Measurements from ENCODE around the gene SNTG2.

Gene SNTG2

GRCh38 chr2:1283020-1283801 is 332.6 kb downstream of the SNTG2 start:
- Mint-ChIP-seq H3K4me3 (no peak overlapping the region), H3K36me3 (ENCODE audit: low read depth) (no peaks in the 10 kb centered on the region), H3K27ac (no peak overlapping the region), H3K4me1 (ENCODE audit: low read depth) (no peaks in the 10 kb centered on the region), H3K27me3 (ENCODE audit: low read depth) (no peaks in the 10 kb centered on the region), H3K9me3 (no peaks in the 10 kb centered on the region)
- DNase-seq (ENCODE audit: low spot score) = no peak

- H3K4me3 Mint-ChIP-seq = no peak overlapping the region
- no peaks in the 10 kb centered on the region for H3K36me3 Mint-ChIP-seq (ENCODE audit: low read depth)
- no peak overlapping the region for H3K27ac Mint-ChIP-seq
- no peak for DNase-seq (ENCODE audit: low spot score)
- H3K4me1 Mint-ChIP-seq (ENCODE audit: low read depth) = no peaks in the 10 kb centered on the region
- H3K9me3 Mint-ChIP-seq = no peaks in the 10 kb centered on the region
- H3K27me3 Mint-ChIP-seq (ENCODE audit: low read depth) = no peaks in the 10 kb centered on the region
Observed at GRCh38 chr2:1283871-1284270, 333.2 kb downstream of the SNTG2 start.

- H3K9me3 Mint-ChIP-seq = peaks cover 1% of the 10 kb centered on the region
- H3K36me3 Mint-ChIP-seq (ENCODE audit: low read depth) = no peaks in the 10 kb centered on the region
- no peaks in the 10 kb centered on the region for H3K27me3 Mint-ChIP-seq (ENCODE audit: low read depth)
- no peak for DNase-seq (ENCODE audit: low spot score)
- no peak overlapping the region for H3K4me3 Mint-ChIP-seq
- no peaks in the 10 kb centered on the region for H3K4me1 Mint-ChIP-seq (ENCODE audit: low read depth)
- no peak overlapping the region for H3K27ac Mint-ChIP-seq
Observed at GRCh38 chr2:1286929-1287328, 336.3 kb downstream of the SNTG2 start.

GRCh38 chr2:1287427-1287826 is 336.8 kb downstream of the SNTG2 start:
- Mint-ChIP-seq H3K27ac (no peak overlapping the region), H3K27me3 (ENCODE audit: low read depth) (peaks cover 3% of the 10 kb centered on the region), H3K36me3 (ENCODE audit: low read depth) (no peaks in the 10 kb centered on the region), H3K4me1 (ENCODE audit: low read depth) (no peaks in the 10 kb centered on the region), H3K4me3 (no peak overlapping the region), H3K9me3 (peaks cover 6% of the 10 kb centered on the region)
- DNase-seq (ENCODE audit: low spot score) = no peak

GRCh38 chr2:1294900-1295299 is 344.3 kb downstream of the SNTG2 start:
- no peak for DNase-seq (ENCODE audit: low spot score)
- Mint-ChIP-seq H3K36me3 (ENCODE audit: low read depth) (no peaks in the 10 kb centered on the region), H3K4me3 (no peak overlapping the region), H3K4me1 (ENCODE audit: low read depth) (no peaks in the 10 kb centered on the region), H3K9me3 (peaks cover 6% of the 10 kb centered on the region), H3K27me3 (ENCODE audit: low read depth) (peaks cover 5% of the 10 kb centered on the region), H3K27ac (no peak overlapping the region)

GRCh38 chr2:1295740-1296139 is 345.1 kb downstream of the SNTG2 start:
- Mint-ChIP-seq H3K27ac (no peak overlapping the region), H3K36me3 (ENCODE audit: low read depth) (no peaks in the 10 kb centered on the region), H3K4me1 (ENCODE audit: low read depth) (no peaks in the 10 kb centered on the region), H3K9me3 (peaks cover 6% of the 10 kb centered on the region), H3K4me3 (no peak overlapping the region), H3K27me3 (ENCODE audit: low read depth) (peaks cover 5% of the 10 kb centered on the region)
- no peak for DNase-seq (ENCODE audit: low spot score)

GRCh38 chr2:1297372-1298159 is 346.9 kb downstream of the SNTG2 start:
- H3K27me3 Mint-ChIP-seq (ENCODE audit: low read depth) = peaks cover 2% of the 10 kb centered on the region
- H3K27ac Mint-ChIP-seq = no peak overlapping the region
- no peak for DNase-seq (ENCODE audit: low spot score)
- peaks cover 1% of the 10 kb centered on the region for H3K4me1 Mint-ChIP-seq (ENCODE audit: low read depth)
- H3K9me3 Mint-ChIP-seq = no peaks in the 10 kb centered on the region
- H3K36me3 Mint-ChIP-seq (ENCODE audit: low read depth) = no peaks in the 10 kb centered on the region
- no peak overlapping the region for H3K4me3 Mint-ChIP-seq

- no peaks in the 10 kb centered on the region for H3K9me3 Mint-ChIP-seq
- DNase-seq (ENCODE audit: low spot score) = no peak
- H3K27me3 Mint-ChIP-seq (ENCODE audit: low read depth) = no peaks in the 10 kb centered on the region
- H3K4me1 Mint-ChIP-seq (ENCODE audit: low read depth) = peaks cover 11% of the 10 kb centered on the region
- no peak overlapping the region for H3K4me3 Mint-ChIP-seq
- no peaks in the 10 kb centered on the region for H3K36me3 Mint-ChIP-seq (ENCODE audit: low read depth)
- no peak overlapping the region for H3K27ac Mint-ChIP-seq
Observed at GRCh38 chr2:1299043-1299442, 348.4 kb downstream of the SNTG2 start.

- Mint-ChIP-seq H3K4me1 (ENCODE audit: low read depth) (peaks cover 11% of the 10 kb centered on the region), H3K36me3 (ENCODE audit: low read depth) (no peaks in the 10 kb centered on the region), H3K27ac (no peak overlapping the region), H3K9me3 (no peaks in the 10 kb centered on the region), H3K27me3 (ENCODE audit: low read depth) (no peaks in the 10 kb centered on the region), H3K4me3 (no peak overlapping the region)
- no peak for DNase-seq (ENCODE audit: low spot score)
Observed at GRCh38 chr2:1300284-1300683, 349.6 kb downstream of the SNTG2 start.

- Mint-ChIP-seq H3K27me3 (ENCODE audit: low read depth) (no peaks in the 10 kb centered on the region), H3K4me3 (no peak overlapping the region), H3K36me3 (ENCODE audit: low read depth) (no peaks in the 10 kb centered on the region), H3K9me3 (no peaks in the 10 kb centered on the region), H3K27ac (no peak overlapping the region), H3K4me1 (ENCODE audit: low read depth) (peaks cover 11% of the 10 kb centered on the region)
- no peak for DNase-seq (ENCODE audit: low spot score)
Observed at GRCh38 chr2:1301056-1301455, 350.4 kb downstream of the SNTG2 start.

GRCh38 chr2:1305342-1306013 is 354.8 kb downstream of the SNTG2 start:
- no peak for DNase-seq (ENCODE audit: low spot score)
- Mint-ChIP-seq H3K27ac (no peak overlapping the region), H3K4me3 (no peak overlapping the region), H3K36me3 (ENCODE audit: low read depth) (no peaks in the 10 kb centered on the region), H3K27me3 (ENCODE audit: low read depth) (no peaks in the 10 kb centered on the region), H3K4me1 (ENCODE audit: low read depth) (peaks cover 11% of the 10 kb centered on the region), H3K9me3 (no peaks in the 10 kb centered on the region)

GRCh38 chr2:1306014-1306686 is 355.5 kb downstream of the SNTG2 start:
- H3K36me3 Mint-ChIP-seq (ENCODE audit: low read depth) = no peaks in the 10 kb centered on the region
- H3K27me3 Mint-ChIP-seq (ENCODE audit: low read depth) = no peaks in the 10 kb centered on the region
- H3K9me3 Mint-ChIP-seq = no peaks in the 10 kb centered on the region
- no peak overlapping the region for H3K4me3 Mint-ChIP-seq
- H3K27ac Mint-ChIP-seq = no peak overlapping the region
- peaks cover 11% of the 10 kb centered on the region for H3K4me1 Mint-ChIP-seq (ENCODE audit: low read depth)
- no peak for DNase-seq (ENCODE audit: low spot score)

- Mint-ChIP-seq H3K9me3 (no peaks in the 10 kb centered on the region), H3K4me1 (ENCODE audit: low read depth) (peaks cover 11% of the 10 kb centered on the region)
Observed at GRCh38 chr2:1306687-1307516, 356.3 kb downstream of the SNTG2 start.

More at GRCh38 chr2:1306687-1307516, 356.3 kb downstream of the SNTG2 start:
- no peaks in the 10 kb centered on the region for H3K27me3 Mint-ChIP-seq (ENCODE audit: low read depth)
- H3K36me3 Mint-ChIP-seq (ENCODE audit: low read depth) = no peaks in the 10 kb centered on the region
- no peak overlapping the region for H3K4me3 Mint-ChIP-seq
- H3K27ac Mint-ChIP-seq = no peak overlapping the region
- DNase-seq (ENCODE audit: low spot score) = no peak
